HepG2 (cell line): ENCODE data around the gene ABI2.
"Not testable (repeated sequence)": the region's sequence is repeated elsewhere in the genome, so short reads cannot be mapped to it uniquely, and the experiment has no call there.

Source experiments
- PHF5A ChIP-seq: IDR thresholded peaks from one replicate; pipeline ENCODE4 v1.6.1; 2018; ENCODE audit warnings: low read depth, missing genetic modification reagents; ENCODE audit not compliant: unreplicated experiment
- SMC3 ChIP-seq: IDR thresholded peaks from 2 replicates; pipeline ENCODE4 v1.6.1; 2011; ENCODE audit warnings: low read length, improper control_type of control experiment

- not testable (repeated sequence) for TF ChIP-seq SMC3; PHF5A (CRISPR knock-in tag)
Observed at GRCh38 chr2:203372706-203373105, 44.5 kb downstream of the ABI2 start.
